ENCODE data around the gene ANKS1B. TPM values are rescaled to one million over a fixed set of nuclear protein-coding genes. Genes with fewer than 3 reads are reported as not detected.

ANKS1B gene
- total RNA-seq, 1 experiment from 2014 or later: 5.8 TPM

DNA sequence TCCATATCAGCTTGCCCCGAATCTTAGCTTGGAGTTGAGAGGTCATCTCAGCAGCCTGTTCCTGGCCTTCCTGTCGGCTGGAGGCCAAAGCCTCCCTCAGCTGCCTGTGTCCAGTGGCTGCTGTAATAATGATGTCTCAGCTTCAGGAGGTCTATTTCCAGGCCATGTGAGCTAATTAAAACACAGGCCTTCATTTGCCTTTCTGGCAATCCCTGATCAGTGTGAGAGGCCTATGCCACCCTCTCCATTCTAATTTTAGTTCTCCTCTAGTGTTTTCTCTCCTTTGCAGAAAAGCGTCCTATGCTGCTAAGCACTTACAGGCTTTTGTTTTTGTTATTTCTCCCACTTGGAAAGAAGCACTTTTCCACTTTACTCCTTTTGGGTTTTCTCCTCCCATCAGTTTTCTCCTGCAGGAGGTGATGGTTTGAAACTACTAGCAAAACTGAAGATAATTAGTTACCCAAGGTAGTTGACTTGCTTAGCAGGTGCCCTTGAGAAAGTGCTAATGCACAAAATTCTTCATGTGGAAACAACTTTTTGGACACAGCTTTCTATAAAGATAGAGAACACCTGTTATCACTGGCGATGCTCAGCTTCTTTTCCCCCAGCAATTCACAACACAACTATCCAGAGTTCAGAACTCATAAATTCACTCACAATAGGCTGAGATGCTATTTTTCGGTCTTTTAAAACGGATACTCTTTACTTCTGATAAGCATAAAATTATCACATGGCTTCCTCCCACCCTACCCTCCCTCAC lies 592.5 kb downstream of the ANKS1B start:
- TF ChIP-seq, protein P1, sequence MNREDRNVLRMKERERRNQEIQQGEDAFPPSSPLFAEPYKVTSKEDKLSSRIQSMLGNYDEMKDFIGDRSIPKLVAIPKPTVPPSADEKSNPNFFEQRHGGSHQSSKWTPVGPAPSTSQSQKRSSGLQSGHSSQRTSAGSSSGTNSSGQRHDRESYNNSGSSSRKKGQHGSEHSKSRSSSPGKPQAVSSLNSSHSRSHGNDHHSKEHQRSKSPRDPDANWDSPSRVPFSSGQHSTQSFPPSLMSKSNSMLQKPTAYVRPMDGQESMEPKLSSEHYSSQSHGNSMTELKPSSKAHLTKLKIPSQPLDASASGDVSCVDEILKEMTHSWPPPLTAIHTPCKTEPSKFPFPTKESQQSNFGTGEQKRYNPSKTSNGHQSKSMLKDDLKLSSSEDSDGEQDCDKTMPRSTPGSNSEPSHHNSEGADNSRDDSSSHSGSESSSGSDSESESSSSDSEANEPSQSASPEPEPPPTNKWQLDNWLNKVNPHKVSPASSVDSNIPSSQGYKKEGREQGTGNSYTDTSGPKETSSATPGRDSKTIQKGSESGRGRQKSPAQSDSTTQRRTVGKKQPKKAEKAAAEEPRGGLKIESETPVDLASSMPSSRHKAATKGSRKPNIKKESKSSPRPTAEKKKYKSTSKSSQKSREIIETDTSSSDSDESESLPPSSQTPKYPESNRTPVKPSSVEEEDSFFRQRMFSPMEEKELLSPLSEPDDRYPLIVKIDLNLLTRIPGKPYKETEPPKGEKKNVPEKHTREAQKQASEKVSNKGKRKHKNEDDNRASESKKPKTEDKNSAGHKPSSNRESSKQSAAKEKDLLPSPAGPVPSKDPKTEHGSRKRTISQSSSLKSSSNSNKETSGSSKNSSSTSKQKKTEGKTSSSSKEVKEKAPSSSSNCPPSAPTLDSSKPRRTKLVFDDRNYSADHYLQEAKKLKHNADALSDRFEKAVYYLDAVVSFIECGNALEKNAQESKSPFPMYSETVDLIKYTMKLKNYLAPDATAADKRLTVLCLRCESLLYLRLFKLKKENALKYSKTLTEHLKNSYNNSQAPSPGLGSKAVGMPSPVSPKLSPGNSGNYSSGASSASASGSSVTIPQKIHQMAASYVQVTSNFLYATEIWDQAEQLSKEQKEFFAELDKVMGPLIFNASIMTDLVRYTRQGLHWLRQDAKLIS (CRISPR knock-in tag; IDR thresholded peaks at IDR 0.05; ENCODE audit: borderline replicate concordance): no peak
- no peak for TF ChIP-seq ZNF532 (CRISPR knock-in tag; IDR thresholded peaks at IDR 0.05; ENCODE audit: borderline replicate concordance)
- no peak for TF ChIP-seq PRRX2 (CRISPR knock-in tag; IDR thresholded peaks at IDR 0.05)
- no peak for TF ChIP-seq OVOL2 (CRISPR knock-in tag; IDR thresholded peaks at IDR 0.05; ENCODE audit: borderline replicate concordance)
- CTCF ChIA-PET: interaction anchor here (2.8 to 3.3 kb wide), 2 partner anchors 228 to 377 kb away, joined by 19 to 35 read pairs; no protein-coding TSS in a partner anchor
- Mint-ChIP-seq H3K4me3 (no peak overlapping the region), H3K36me3 (no peaks in the 10 kb centered on the region), H3K4me1 (peaks cover 6% of the 10 kb centered on the region), H3K9me3 (no peaks in the 10 kb centered on the region), H3K27me3 (ENCODE audit: low read depth) (no peaks in the 10 kb centered on the region), H3K27ac (no peak overlapping the region)
- ATAC-seq: no peak
- DNase-seq (ENCODE audit: low spot score): no peak
- POLR2A ChIA-PET: no interaction called here

DNA sequence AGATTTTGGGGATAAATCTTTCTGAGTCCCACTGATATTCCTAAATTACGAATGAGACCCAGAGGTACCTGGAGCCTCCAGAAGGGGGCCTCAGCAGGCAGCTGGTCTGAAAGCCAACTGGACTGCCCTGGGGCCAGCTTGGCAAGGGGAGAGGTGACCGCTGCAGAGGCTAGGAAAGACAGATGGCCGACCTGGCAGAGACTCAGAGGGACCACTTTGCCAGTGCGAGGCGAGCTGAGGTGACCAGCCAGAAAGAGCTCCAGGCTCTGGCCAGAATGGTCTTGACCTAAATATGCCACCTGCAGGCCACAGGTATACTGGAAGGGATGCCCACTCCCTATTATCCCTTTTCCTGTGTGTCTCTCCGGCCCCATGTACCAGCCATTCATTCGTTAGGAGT lies 594.0 kb downstream of the ANKS1B start:
- Mint-ChIP-seq H3K9me3 (no peaks in the 10 kb centered on the region), H3K4me3 (no peak overlapping the region), H3K36me3 (no peaks in the 10 kb centered on the region), H3K4me1 (peaks cover 10% of the 10 kb centered on the region), H3K27me3 (ENCODE audit: low read depth) (no peaks in the 10 kb centered on the region), H3K27ac (no peak overlapping the region)
- ATAC-seq: peak; percentile 92
- ChIA-PET POLR2A (no interaction called here), CTCF (interaction anchor here (0.6 to 3.3 kb wide), 12 partner anchors 49 to 394 kb away, joined by 3 to 35 read pairs (median 4); no protein-coding TSS in a partner anchor)
- peak; percentile 79 for DNase-seq (ENCODE audit: low spot score)
- TF ChIP-seq, protein P2, sequence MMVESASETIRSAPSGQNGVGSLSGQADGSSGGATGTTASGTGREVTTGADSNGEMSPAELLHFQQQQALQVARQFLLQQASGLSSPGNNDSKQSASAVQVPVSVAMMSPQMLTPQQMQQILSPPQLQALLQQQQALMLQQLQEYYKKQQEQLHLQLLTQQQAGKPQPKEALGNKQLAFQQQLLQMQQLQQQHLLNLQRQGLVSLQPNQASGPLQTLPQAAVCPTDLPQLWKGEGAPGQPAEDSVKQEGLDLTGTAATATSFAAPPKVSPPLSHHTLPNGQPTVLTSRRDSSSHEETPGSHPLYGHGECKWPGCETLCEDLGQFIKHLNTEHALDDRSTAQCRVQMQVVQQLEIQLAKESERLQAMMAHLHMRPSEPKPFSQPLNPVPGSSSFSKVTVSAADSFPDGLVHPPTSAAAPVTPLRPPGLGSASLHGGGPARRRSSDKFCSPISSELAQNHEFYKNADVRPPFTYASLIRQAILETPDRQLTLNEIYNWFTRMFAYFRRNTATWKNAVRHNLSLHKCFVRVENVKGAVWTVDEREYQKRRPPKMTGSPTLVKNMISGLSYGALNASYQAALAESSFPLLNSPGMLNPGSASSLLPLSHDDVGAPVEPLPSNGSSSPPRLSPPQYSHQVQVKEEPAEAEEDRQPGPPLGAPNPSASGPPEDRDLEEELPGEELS (CRISPR knock-in tag; IDR thresholded peaks at IDR 0.05): no peak
- TF ChIP-seq NR1H2 (CRISPR knock-in tag; IDR thresholded peaks at IDR 0.05): no peak
- TF ChIP-seq, protein P3, sequence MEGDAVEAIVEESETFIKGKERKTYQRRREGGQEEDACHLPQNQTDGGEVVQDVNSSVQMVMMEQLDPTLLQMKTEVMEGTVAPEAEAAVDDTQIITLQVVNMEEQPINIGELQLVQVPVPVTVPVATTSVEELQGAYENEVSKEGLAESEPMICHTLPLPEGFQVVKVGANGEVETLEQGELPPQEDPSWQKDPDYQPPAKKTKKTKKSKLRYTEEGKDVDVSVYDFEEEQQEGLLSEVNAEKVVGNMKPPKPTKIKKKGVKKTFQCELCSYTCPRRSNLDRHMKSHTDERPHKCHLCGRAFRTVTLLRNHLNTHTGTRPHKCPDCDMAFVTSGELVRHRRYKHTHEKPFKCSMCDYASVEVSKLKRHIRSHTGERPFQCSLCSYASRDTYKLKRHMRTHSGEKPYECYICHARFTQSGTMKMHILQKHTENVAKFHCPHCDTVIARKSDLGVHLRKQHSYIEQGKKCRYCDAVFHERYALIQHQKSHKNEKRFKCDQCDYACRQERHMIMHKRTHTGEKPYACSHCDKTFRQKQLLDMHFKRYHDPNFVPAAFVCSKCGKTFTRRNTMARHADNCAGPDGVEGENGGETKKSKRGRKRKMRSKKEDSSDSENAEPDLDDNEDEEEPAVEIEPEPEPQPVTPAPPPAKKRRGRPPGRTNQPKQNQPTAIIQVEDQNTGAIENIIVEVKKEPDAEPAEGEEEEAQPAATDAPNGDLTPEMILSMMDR (IDR thresholded peaks at IDR 0.05): peak; percentile 71; the same call in 1 of the 2 replicates
- TF ChIP-seq ZNF671 (CRISPR knock-in tag; IDR thresholded peaks at IDR 0.05): no peak
- TF ChIP-seq, protein P4, sequence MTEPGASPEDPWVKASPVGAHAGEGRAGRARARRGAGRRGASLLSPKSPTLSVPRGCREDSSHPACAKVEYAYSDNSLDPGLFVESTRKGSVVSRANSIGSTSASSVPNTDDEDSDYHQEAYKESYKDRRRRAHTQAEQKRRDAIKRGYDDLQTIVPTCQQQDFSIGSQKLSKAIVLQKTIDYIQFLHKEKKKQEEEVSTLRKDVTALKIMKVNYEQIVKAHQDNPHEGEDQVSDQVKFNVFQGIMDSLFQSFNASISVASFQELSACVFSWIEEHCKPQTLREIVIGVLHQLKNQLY (CRISPR knock-in tag; IDR thresholded peaks at IDR 0.05): no peak
- TF ChIP-seq ETV6 (CRISPR knock-in tag; IDR thresholded peaks at IDR 0.05): 0 out of 2 replicates have a peak, but pooled peaks have one; percentile 17
- TF ChIP-seq ZNF416 (CRISPR knock-in tag; IDR thresholded peaks at IDR 0.05): no peak
- no peak for TF ChIP-seq ZNF219 (CRISPR knock-in tag; IDR thresholded peaks at IDR 0.05; ENCODE audit: borderline replicate concordance)
- TF ChIP-seq STAT6 (CRISPR knock-in tag; conservative IDR thresholded peaks at IDR 0.05; ENCODE audit: low read depth): no peak
- no peak for TF ChIP-seq E2F4 (CRISPR knock-in tag; IDR thresholded peaks at IDR 0.05; ENCODE audit: borderline replicate concordance, low read depth)
- no peak for TF ChIP-seq FOXK1 (CRISPR knock-in tag; IDR thresholded peaks at IDR 0.05)
